Activated CD4-positive, alpha-beta T cell treated with anti-CD3 and anti-CD28 coated beads for 1 hour (primary cell): ENCODE measurements around the gene TMEM161B.
"Not testable (repeated sequence)": the region's sequence is repeated elsewhere in the genome, so short reads cannot be mapped to it uniquely, and the experiment has no call there.

Experiments
- DNase-seq: peaks from one replicate; pipeline ENCODE4 v3.0.0-alpha.2; 2020

The TMEM161B gene

GRCh38 chr5:88268385-88269184 lies at the start of gene TMEM161B:
Gene TMEM161B (minus strand): TSS chr5:88268845. CDS start chr5:88268723, 122 bp downstream.
- peak; percentile 92 for DNase-seq

GRCh38 chr5:88304356-88304755 lies 35.7 kb upstream of the TMEM161B start:
- DNase-seq, result no peak

- DNase-seq, result no peak
These were observed 29.8 kb upstream of the TMEM161B start for GRCh38 chr5:88298425-88298824.

GRCh38 chr5:88290801-88291200 lies 22.2 kb upstream of the TMEM161B start:
- no peak for DNase-seq

GRCh38 chr5:88288528-88289197 lies 20.0 kb upstream of the TMEM161B start:
- DNase-seq, result no peak

GRCh38 chr5:88287846-88288527 lies 19.3 kb upstream of the TMEM161B start:
- DNase-seq, result no peak

GRCh38 chr5:88287302-88287701 lies 18.7 kb upstream of the TMEM161B start:
- DNase-seq, result no peak

- no peak for DNase-seq
These were observed 15.0 kb upstream of the TMEM161B start for GRCh38 chr5:88283690-88284089.

- DNase-seq, result no peak
These were observed 12.7 kb upstream of the TMEM161B start for GRCh38 chr5:88281322-88281721.

- no peak for DNase-seq
These were observed 10.9 kb upstream of the TMEM161B start for GRCh38 chr5:88279584-88279983.

- no peak for DNase-seq
These were observed 7.7 kb upstream of the TMEM161B start for GRCh38 chr5:88276378-88276777.

GRCh38 chr5:88275581-88275980 lies 6.9 kb upstream of the TMEM161B start:
- no peak for DNase-seq

GRCh38 chr5:88269222-88269771 lies 652 bp upstream of the TMEM161B start:
- no peak for DNase-seq

GRCh38 chr5:88264565-88264964 lies 4.1 kb downstream of the TMEM161B start:
- not testable (repeated sequence) for DNase-seq

GRCh38 chr5:88263349-88263748 lies 5.3 kb downstream of the TMEM161B start:
- no peak for DNase-seq

GRCh38 chr5:88262116-88262515 lies 6.5 kb downstream of the TMEM161B start:
- no peak for DNase-seq

- DNase-seq, result no peak
These were observed 10.0 kb downstream of the TMEM161B start for GRCh38 chr5:88258636-88259035.

- DNase-seq, result no peak
These were observed 11.8 kb downstream of the TMEM161B start for GRCh38 chr5:88256872-88257271.

- no peak for DNase-seq
These were observed 12.6 kb downstream of the TMEM161B start for GRCh38 chr5:88256037-88256436.

GRCh38 chr5:88254320-88254719 lies 14.3 kb downstream of the TMEM161B start:
- no peak for DNase-seq

GRCh38 chr5:88251048-88251711 lies 17.5 kb downstream of the TMEM161B start:
- no peak for DNase-seq

GRCh38 chr5:88250010-88250409 lies 18.6 kb downstream of the TMEM161B start:
- DNase-seq, result no peak
